OCI-M2 (cell line): ENCODE measurements around the gene ACADL.

ENCODE experiments used
- DNase-seq: peaks from one replicate; lab custom pipeline; 2025; ENCODE audit not compliant: unreplicated experiment; lab: John Stamatoyannopoulos, UW

The ACADL gene

GRCh38 chr2:210224941-210225672 lies at the start of gene ACADL:
TSS of gene ACADL (minus strand) at chr2:210225447. CDS start at chr2:210225263, 184 bp downstream.
- DNase-seq, result no peak

DNA sequence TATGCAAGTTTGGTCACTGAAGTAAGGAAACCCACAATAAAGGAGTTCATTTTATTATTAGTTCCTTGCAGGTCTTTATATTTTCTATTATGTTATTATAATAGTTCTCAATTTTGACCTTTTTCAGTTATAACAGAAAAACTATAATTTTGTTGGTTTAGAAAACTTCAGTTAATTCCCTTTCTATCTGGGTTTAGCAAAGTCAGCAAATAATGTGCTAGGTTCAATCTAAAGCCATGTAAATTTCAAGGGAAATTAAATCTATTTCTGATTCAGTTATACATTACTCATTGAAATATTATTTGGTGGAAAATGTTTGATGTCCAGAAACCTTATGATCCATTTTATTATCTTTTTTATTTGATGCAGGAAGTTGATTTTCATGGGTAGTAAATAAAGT lies 46.1 kb upstream of the ACADL start:
- no peak for DNase-seq

- no peak for DNase-seq
Observed at GRCh38 chr2:210269148-210269547, 43.9 kb upstream of the ACADL start.

GRCh38 chr2:210268281-210268680 lies 43.0 kb upstream of the ACADL start:
- no peak for DNase-seq

DNA sequence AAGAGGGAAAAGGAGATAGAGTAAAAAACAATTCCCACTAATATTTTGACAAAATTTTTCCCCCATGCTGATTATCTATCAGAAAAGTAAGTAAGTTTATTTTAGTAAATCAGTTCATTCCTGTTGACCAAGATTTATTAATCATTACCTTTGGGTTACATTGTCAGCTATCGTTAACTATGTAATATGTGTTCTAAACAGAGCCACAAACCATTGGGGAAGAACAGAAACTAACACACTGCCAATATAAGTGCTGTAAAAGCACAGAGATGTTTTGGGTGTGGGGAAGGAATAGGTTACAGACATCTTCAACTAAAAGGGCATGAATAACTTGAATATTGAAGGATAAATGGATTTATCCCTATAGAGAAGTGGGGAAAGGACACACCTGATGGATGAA lies 42.5 kb upstream of the ACADL start:
- no peak for DNase-seq

GRCh38 chr2:210264282-210264681 lies 39.0 kb upstream of the ACADL start:
- DNase-seq, result no peak

- no peak for DNase-seq
Observed at GRCh38 chr2:210263841-210264240, 38.6 kb upstream of the ACADL start.

GRCh38 chr2:210262036-210262435 lies 36.8 kb upstream of the ACADL start:
- no peak for DNase-seq

DNA sequence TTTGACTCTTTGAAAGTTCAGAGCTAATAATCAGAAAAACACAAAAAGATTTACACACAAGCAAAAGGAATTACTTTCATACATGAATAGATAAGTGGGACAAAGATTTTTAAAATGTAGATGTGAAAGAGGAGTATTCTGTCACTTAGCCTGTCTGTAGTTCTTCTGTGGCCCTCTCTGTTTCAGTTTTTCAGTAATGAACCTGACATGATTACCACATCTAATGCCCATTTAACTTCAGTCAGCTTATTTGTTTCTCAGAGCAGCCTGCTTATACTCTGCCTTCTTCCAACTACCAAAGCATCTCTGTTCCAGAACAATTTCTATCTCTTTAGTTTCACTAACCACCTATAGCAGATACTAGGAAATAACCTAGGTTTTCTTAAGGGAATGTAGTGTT lies 34.4 kb upstream of the ACADL start:
- no peak for DNase-seq

- DNase-seq, result no peak
Observed at GRCh38 chr2:210252699-210253606, 27.7 kb upstream of the ACADL start.

DNA sequence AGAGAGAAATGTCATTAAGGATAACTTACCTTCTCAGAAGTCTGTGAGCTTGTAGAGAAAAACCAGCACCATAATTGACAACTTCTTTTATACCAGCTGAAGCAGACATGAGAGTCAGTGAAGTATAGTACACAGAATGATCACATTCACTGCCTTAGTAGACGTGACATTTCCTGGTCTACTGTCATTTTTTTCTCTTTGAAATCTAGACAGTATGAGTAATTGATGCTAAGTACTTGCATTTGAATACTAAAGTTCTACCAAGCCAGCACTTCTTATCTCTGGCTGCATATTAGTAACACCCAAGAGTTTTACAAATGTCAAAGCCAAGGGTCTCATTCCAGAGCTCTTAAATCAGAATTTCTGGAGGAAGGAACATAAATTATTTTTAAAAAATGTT lies 25.4 kb upstream of the ACADL start:
- no peak for DNase-seq

- DNase-seq, result no peak
Observed at GRCh38 chr2:210233487-210233886, 8.2 kb upstream of the ACADL start.

- no peak for DNase-seq
Observed at GRCh38 chr2:210230984-210231383, 5.7 kb upstream of the ACADL start.

GRCh38 chr2:210230518-210230917 lies 5.3 kb upstream of the ACADL start:
- DNase-seq, result no peak

- DNase-seq, result no peak
Observed at GRCh38 chr2:210228586-210228985, 3.3 kb upstream of the ACADL start.

DNA sequence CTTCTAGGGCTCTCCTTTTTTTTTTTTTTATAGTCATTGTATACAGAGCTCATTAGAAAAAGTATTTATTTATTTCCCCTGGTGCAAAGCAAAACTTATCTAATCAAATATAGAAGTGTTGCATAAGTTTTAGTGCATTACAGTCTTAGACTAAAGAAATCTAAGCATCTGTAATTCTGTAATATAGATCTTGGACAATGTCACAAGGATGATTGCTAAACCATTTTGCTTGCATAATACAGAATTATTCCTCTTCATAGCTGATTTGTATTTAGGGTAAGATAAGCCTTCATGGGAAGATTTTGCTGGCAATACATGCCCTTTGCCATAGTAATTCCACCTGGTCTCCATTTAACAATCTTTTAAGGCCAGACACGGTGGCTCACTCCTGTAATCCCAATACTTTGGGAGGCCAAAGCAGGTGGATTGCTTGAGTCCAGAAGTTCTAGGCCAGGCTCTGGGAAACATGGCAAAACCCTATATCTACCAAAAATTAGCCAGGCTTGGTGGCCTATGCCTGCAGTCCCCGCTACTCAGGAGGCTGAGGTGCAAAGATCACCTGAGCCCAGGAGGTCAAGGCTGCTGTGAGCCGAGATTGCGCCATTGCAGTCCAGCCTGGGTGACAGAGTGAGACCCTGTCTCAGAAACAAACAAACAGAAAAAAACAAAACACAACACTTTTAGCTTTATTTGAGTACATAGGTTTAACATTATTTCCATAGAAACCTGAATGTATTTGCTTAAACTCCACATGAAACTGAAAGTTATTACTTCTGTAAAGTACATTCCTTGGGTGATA lies 2.2 kb upstream of the ACADL start:
- DNase-seq, result no peak

DNA sequence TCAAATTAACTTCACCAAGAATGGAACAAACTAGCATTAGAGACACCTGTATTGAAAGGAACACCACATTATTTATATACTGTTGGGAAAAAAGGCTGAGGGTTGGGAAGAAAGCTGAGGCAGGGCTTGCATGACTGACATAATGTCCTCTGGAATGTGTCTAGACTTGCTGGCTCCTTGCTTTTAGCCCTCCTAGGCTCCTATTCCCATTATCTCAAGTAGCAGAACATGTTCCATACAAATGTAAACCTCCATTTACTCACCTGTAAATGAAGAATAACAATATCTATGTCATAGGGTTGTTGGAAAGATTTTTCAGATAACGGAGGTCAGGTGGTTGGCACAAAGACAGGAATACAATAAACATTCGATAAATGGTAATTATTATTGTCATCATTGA lies 976 bp upstream of the ACADL start:
- no peak for DNase-seq

DNA sequence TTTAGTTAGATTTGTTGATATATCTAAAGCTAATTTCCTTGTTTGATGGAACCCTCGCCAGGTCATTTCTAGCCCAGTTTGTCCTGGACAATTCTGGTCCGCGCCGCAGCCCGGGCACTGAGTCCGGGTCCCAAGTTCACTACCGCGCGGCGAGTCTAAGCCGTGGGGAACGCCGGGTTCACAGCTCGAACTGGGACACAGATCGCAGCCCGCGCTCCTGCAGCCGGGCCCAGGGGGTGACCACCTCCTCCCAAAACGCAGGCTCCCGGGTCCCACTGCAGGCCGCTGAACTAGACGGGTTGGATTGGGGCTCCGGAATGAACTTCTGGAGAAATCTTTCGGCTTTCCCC lies 681 bp downstream of the ACADL start:
- DNase-seq, result no peak

DNA sequence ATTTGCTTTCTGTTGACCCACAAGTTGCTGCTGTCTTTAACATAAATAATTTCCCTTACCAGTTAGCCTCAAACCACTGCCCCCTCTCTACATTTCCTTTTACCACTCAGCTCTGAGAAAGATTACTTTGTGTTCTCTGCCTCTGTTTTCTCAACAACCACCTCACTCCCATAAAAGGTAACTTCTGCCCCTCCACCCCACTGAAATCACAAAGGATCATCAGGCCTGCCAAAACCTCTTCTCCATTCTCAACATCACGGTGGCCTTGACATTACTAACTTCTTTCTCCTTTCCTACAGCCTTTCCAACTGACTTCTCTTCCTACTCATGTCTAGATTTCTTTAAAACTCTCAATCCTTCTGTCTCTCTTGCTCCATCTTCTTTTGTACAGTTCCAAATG lies 10.1 kb downstream of the ACADL start:
- no peak for DNase-seq

DNA sequence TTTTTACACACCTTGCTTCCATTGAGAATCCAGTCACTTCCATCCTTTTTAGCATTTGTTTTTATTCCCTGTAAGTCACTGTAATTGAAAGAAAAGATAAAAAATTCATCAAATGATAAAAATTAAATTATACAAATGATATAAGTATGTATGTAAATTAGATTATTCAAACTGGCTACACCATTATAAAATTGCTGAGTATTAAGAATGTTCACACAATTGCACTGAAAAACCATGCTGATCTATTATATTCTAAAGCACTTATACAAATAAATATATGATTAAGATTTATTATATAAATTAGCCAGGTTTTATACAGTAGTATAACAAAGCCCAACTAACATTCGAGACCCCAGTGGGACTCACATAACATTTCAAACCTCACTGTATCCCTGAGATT lies 15.1 kb downstream of the ACADL start:
- DNase-seq, result no peak

GRCh38 chr2:210207929-210208328 lies 17.3 kb downstream of the ACADL start:
- no peak for DNase-seq

DNA sequence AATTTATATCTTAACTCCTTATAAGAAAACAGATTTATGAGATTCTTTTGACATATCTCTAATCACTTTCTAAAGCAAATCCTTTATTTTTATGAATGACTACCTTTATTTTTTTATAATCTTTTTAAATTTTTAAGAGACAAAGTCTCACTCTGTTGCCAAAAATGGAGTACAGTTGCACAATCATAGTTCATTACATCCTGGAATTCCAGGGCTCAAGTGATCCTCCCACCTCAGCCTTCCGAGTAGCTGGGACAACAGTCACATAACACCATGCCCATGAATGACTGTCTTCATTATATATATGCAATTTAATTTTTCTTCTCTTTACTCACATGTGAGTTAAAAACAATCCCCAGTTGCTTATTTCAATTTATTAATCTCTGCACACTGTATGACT lies 21.7 kb downstream of the ACADL start:
- no peak for DNase-seq
